GM19035 (cell line): ENCODE results near the gene SCLT1.

Experiments
- ATAC-seq: cut with Tn5 transposase; IDR thresholded peaks from one replicate; pipeline ENCODE4 v1.9.1; 2021; ENCODE audit not compliant: unreplicated experiment

Gene SCLT1

DNA sequence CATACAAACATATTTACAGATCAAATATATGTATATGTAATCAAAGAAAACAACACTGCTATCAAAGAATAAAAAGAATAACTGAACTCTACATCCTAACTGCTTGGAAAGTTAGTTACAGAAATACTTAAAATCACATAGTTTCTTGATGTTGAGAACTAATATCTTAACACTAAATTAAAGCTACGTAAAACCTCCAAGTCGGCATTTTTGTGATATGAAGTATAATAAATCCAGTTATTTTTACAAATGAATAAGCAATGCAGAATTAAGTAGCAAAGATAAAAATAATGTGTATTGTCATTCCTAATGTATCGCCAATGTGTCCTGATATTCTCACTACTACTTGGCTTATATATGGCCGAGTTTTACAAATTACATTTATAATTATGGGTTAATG, 215.4 kb downstream of the SCLT1 start:
- ATAC-seq, result no peak

- no peak for ATAC-seq
These were observed 217.1 kb downstream of the SCLT1 start for GRCh38 chr4:128876200-128876599.

DNA sequence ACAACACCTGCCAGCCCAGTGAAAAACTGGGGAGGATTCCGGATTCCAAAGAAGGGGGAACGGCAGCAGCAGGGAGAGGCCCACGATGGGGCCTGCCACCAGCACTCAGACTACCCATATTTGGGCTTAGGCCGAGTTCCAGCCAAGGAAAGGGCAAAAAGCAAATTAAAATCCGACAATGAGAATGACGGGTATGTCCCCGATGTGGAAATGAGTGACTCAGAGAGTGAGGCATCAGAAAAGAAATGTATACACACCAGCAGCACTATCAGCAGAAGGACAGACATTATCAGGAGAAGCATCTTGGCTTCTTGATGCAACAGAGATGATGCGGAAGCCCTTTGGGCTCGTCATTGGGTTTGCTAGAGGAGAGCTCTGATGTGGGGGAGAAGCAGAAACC, 221.4 kb downstream of the SCLT1 start:
- no peak for ATAC-seq

DNA sequence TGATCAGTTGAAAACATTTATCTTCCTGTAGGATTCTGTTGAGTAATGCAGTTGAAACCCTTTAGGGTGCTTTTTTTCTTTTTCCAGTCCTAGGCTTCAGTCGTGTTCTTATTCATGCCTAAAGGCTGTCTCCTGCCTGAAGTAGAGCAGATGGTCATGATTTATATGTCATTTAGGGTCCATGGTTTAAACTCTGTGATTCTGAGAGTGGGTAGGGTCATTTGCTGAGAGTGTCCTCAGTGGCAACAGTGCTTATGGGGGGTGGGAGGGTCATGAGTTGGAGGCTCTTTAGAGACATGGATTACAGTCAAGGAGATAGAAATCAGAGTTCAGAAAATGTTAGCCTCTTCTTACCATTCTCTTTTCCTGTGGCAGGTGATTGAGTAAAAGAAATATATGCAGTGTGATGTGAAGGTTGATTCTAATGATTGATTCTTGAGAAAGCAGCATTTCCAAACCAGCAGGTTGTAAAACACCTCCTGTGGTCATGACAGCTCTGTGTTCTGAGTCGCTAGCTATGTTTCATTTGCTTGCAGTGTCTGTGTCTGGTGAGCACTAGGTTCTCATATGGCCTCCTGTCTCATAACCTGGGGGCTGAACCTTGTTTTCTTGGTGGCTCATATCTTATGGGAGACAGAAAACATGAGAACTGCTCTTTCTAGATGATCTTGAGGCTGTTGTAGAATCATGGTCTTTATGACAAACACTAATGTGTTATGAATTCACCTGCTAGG, 223.4 kb downstream of the SCLT1 start:
- no peak for ATAC-seq

DNA sequence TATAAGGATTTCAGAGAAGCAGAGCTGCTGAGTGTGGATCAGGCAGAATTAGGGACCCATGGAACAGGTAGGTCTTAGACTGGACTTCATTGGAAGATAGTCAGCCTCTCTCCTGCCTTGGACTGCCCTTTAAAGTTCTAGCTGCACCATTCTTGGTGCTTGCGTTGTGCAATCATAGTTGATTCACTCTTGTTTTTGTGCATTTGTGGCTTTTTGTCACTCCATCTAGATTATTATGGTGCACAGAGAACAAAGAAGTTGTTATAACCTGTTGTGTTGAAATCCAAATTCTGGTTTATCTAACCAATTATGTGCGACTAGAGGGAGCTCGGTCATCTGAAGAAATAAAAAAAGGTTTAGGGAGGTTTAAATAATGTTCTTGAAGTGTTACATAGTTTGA, 224.6 kb downstream of the SCLT1 start:
- ATAC-seq, result no peak

- ATAC-seq, result no peak
These were observed 226.6 kb downstream of the SCLT1 start for GRCh38 chr4:128866691-128867090.

- no peak for ATAC-seq
These were observed 227.1 kb downstream of the SCLT1 start for GRCh38 chr4:128866269-128866668.

- ATAC-seq, result no peak
These were observed 228.2 kb downstream of the SCLT1 start for GRCh38 chr4:128865132-128865531.

- peak; percentile 36 for ATAC-seq
These were observed 229.8 kb downstream of the SCLT1 start for GRCh38 chr4:128863312-128864075.

- ATAC-seq, result peak; percentile 65
These were observed 230.6 kb downstream of the SCLT1 start for GRCh38 chr4:128862608-128863311.

GRCh38 chr4:128861856-128862518, 231.4 kb downstream of the SCLT1 start:
- peak; percentile 22 for ATAC-seq

GRCh38 chr4:128859887-128860677, 233.3 kb downstream of the SCLT1 start:
- no peak for ATAC-seq

DNA sequence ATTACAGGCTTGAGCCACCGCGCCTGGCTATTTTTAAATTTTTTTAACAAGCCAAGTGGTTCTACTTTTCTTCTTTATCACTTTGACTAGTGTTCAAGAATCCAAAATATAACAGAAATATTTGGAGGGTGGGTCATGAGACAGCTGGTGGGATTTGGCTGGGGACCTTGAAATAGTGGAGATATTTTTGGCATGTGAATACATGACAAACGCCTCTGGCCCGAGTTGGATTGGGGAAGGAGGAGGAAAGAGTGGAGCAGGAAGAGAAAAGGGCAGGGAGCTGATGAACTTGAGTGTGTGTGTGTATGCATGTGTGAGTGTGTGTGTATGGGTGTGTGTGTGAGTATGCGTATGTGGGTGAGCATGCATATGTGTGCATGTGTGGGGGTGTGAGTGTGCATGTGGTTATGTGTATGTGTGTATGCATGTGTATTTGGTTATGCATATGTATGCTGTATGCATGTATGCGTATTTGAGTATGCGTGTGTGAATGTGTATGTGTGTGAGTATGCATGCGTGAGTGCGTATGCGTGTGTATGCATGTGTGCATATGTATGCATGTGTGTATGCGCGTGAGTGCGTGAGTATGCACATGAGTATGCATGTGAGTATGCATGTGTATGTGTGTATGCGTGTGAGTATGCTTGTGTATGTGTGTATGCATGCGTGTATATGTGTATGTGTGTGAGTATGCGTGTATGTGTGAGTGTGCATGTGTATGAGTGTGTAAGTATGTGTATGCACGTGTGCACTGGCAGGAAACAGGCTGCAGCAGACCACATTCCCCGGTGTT, 234.3 kb downstream of the SCLT1 start:
- no peak for ATAC-seq

DNA sequence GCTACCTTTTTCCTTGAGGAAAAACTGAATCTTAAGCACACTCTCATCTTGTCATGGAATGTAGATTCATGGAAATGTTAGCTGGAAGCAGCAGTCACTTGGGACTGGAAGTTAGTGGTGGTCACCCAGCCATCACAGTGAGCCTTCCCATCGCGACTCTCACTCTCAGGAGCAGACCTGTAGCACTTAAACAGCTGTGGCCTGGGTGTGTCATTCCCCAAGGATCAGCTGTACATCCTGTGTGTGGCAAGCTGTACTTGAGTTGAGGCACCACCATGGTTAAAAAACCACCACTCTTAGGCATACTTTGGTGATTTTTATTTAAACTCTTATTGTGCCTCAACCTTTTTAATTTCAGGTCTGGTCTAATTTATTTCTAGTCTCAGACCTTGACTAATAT, 237.1 kb downstream of the SCLT1 start:
- ATAC-seq, result no peak

GRCh38 chr4:128855621-128856020, 237.7 kb downstream of the SCLT1 start:
- ATAC-seq, result no peak

DNA sequence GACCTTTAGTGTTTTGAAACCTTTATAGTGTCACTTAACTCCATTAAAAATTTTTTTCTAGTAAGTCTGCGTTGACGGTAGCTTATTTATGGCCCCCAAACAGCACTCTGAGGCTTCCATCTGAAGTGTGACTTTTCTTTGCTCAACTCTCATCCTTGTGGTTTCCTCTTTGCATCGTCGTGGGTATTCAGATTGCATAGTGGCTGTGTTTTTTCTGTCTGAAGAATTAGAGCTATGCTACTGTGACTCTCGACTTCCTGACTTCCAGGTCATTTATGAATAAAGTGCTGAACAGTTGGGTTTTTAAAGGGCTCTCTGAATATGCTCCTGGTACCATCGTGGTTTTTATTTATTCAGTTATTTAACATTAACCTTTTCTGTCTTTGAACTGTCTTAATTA, 238.9 kb downstream of the SCLT1 start:
- peak; percentile 73 for ATAC-seq

DNA sequence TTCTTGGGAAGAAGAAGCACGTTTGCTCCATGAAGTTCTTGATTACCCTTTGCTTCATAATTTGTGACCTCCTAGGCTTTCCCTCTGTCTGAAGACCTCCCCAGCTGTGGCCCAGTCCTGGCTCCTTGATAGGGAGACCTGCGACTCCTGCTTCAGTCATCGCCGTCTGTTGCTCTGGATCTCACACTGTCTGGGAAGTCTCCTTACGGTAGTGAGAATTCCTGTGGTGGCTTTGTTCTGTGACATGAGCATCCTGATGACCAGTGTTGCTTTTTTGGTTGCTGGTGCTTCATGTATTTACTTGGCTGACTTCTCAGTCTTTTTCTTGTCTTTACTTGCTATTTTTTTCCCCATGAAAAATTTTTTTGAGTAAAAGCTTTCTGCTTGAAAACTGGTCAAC, 239.6 kb downstream of the SCLT1 start:
- ATAC-seq, result no peak

DNA sequence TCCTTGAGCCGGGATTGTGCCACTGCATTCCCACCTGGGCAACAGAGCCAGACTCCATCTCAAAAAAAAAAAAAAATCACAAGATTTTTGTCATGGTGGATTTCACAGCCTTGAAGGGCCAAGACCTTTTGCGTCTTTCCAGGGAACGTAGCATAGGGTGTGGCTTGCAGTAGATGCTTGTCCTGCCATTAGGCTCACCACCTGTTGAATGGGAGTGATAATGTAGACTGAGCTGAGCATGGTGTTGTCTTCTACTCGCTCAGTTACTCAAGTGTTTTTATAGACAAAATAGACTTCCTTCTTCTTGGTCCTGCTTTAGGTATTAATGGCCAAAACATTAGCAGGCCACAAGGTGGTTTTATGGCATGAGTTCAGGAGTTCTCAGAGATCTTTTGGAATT, 243.1 kb downstream of the SCLT1 start:
- no peak for ATAC-seq

DNA sequence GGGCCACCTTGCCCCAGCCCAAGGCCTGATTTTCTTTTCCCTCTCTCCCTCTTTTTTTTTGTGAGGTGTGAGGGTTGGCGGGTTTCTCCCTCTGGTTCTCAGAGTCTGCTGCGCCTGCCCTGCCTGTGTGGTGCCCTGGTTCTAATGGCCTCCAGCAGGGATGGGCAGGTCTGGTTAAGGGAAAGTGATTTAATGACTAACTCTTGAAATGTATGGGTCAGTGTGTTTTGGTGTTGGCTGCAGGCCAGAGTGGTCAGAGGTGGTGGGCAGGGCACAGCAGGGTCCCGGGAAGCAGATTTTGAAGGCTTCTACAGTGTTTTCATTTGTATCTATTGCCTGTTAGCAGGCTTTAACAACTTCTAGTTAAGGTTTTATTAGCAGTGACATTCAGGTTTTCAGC, 244.9 kb downstream of the SCLT1 start:
- no peak for ATAC-seq
